HG02884 (cell line): ENCODE measurements around the gene FAM241A.
"Not testable (repeated sequence)": the region's sequence is repeated elsewhere in the genome, so short reads cannot be mapped to it uniquely, and the experiment has no call there.

ENCODE experiments used
- ATAC-seq: cut with Tn5 transposase; IDR thresholded peaks from one replicate; pipeline ENCODE4 v1.9.1; 2021; ENCODE audit warnings: mild to moderate bottlenecking, moderate library complexity; ENCODE audit not compliant: unreplicated experiment

FAM241A gene

GRCh38 chr4:112172180-112172579 is 26.9 kb downstream of the FAM241A start:
- peak; percentile 68 for ATAC-seq

DNA sequence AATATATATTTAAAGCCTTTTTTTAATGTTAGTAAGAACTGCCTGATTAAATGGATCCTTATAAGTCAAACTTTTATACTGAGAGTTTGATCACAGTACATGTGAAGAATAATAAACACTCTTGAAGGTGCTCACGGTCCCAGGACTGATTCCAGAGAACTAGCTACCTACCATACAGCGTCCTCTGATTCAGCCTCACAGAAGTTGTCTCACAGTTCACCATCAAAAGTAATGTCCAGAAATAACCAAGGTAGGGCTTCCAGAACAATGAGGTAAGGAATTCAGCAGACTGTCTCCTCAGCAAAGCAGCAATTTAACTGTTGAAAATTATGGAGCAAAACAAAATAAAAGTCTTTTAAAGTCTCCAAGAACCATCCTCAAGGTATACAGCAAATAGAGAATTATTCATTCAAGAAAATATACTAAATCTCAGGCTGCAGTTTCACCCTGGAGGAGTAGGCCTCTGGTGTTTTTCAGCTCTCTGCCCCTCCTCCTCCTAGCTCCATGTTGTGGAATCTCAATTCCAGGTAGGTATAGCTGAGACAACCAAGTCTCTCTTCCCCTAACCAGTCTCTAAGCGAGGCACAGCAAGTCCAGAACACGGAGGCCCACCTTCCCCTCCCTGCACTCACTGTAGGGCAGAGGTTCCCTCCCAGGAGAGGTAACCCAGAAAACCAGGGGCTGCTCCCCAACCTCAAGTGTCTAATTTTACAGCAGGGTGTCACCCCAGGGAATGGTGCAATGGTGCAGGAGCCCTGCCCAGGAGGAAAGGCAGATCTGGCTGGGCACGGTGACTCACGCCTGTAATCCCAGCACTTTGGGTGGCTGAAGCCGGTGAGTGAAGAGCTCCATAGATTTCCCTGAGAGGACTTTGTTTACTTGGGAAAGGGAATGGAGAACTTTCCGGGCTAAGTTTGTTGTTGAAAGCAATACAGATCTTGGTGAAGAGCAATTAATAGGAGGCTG is 28.6 kb downstream of the FAM241A start:
- ATAC-seq = no peak

DNA sequence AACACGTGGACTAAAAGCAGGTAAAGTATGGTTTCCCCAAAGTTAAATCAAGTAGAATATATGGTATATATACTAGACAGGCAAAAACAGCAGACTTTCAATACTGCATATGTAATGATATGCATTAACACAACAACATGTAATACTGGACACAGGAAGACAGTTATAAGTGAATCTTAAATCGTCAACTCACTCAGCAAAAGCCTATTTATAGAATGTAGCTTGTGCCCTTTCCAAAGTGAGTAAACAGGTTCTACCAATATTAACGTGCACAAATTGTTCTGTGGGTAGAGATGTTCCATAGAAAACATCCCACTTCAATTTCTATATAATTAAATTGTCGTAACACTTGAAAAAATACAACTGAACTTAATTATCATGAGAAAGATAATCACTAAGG is 30.6 kb downstream of the FAM241A start:
- ATAC-seq = no peak

DNA sequence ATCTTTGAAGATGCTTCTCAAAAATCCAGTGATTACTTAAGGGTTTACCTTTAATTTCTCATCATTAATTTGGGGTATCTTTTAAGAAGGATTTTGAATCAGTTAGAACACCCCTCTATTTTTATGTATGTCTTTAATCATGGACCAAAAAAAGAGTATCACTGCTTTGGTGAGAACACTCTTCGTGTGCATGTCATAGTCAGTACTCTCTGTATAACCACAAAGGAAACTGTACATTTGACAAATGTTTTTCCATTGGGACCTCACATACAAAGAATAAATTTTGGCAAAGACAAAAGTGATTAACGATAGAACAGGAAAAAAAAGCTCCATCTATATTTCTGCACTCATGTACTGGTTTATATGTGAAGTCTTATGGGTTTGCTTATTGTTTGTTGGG is 31.3 kb downstream of the FAM241A start:
- ATAC-seq = no peak

DNA sequence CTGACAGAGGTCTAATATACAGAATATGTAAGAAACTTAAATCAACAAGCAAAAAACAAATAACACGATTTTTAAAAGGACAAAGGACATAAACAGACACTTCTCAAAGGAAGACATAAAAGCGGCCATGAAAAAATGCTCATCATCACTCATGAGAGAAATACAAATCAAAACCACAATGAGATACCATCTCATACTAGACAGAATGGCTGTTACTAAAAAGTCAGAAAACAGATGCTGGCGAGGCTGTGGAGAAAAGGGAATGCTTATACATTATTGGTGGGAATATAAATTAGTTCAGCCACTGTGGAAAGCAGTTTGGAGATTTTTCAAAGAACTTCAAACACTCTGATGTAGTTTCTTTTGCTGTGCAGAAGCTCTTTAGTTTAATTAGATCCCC is 33.5 kb downstream of the FAM241A start:
- not testable (repeated sequence) for ATAC-seq

DNA sequence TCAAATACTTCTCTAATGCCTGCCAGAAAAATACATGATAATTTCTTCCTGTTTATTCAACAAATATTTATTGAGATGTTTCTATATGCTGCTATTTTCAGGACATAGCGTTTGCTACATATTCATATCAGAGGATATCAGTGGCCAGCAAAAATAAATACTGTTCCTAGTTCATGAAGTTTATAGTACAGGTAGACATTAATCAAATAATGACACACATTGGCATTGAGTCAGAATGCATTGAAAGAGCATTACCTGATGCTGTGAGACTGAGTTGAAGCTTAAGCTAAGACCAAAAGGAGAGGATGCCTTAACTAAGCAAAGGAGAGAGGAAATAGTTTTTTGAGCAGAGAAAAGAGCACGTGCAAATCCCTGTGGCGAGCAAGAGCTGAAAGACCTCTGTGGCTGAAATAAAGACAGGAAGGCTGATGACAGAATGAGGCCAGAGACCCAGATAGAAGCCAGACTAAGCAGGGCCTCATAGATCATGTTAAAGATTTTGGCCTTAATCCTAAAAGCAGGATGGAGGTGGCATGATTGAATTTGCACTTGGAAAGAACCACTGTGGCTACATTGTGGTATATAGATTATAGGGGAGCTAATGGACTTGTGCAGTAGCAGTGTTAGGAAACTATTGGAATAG is 36.2 kb downstream of the FAM241A start:
- ATAC-seq = no peak

- ATAC-seq = no peak
These were observed 37.4 kb downstream of the FAM241A start for GRCh38 chr4:112182604-112183003.

DNA sequence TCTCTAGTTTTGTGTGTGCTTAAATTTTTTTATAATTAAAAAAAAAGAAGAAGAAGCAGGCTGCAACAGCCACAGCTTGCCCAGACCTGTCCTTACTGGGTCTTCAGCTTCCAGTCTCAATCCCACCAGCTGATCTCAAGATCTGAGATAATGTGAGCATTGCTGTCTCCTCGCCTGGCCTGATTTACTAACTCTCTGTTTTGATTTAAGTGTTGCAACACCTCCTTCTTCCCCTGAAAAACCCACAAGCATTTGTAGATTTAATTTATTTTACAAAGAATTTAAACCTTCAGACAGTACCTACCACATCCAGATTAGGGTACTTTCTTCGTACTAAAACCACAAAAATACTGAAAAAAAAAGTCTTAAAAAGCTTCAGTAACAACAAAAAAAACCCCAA is 38.0 kb downstream of the FAM241A start:
- ATAC-seq = no peak

- ATAC-seq = peak; percentile 62
These were observed 39.2 kb downstream of the FAM241A start for GRCh38 chr4:112184438-112184837.

- ATAC-seq = peak; percentile 68
These were observed 40.1 kb downstream of the FAM241A start for GRCh38 chr4:112185334-112185733.

- no peak for ATAC-seq
These were observed 40.8 kb downstream of the FAM241A start for GRCh38 chr4:112185740-112186670.

GRCh38 chr4:112189754-112190153 is 44.5 kb downstream of the FAM241A start:
- ATAC-seq = no peak

DNA sequence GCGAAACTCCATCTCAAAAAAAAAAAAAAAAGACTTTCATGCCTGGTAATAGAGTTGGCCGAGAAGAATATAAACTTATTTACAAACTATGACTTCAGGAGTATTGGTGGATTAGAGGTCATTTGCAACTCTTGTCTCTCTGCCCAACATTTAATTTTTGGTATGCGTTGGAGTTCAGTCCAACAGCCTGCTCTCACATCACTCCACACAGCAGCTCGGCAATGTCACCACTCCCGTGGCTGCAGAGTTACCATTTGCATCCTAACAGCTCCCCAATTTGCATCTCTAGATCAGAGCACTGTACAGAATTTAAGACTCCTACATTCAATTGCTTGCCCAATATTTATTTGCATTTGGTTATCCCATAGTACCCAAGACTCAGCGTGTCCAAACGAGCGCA is 45.4 kb downstream of the FAM241A start:
- ATAC-seq = no peak

- ATAC-seq = no peak
These were observed 51.2 kb downstream of the FAM241A start for GRCh38 chr4:112196461-112196860.

GRCh38 chr4:112199041-112199440 is 53.8 kb downstream of the FAM241A start:
- ATAC-seq = peak; percentile 3

DNA sequence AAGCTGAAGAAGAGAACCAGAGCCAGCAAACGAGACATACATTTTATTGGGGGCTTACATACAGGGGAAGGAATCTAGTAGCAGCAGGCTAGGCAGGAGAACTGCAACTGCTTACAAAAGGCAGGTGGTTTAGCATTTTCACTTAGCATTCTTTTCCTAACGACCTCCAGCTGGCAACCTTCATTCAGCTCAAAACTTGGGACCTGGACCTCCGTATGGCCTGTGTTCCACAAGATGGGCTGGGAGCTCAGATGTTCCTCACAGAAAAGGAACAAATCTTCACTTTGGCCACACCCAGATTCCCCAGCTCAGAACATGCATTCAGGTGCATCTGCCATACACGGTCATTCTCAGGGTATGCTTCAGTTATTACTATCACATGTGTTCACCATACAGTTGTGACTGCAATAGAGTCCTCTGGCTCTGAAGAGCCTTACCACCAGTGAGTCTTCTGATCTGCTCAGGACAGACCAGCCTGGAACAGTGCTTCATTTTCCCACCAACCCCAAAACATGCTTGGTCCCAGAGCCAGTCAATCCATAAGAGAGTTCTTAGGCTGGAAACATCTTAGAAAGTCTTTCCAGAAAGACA is 56.8 kb downstream of the FAM241A start:
- ATAC-seq = peak; percentile 49

- no peak for ATAC-seq
These were observed 58.3 kb downstream of the FAM241A start for GRCh38 chr4:112203593-112203992.

- ATAC-seq = no peak
These were observed 61.2 kb downstream of the FAM241A start for GRCh38 chr4:112206431-112206830.

GRCh38 chr4:112208137-112209095 is 63.2 kb downstream of the FAM241A start:
- not testable (repeated sequence) for ATAC-seq
